Purkinje cell (primary cell): ENCODE measurements around the gene SLC48A1. TPM values are rescaled to one million over a fixed set of nuclear protein-coding genes. Genes with fewer than 3 reads are reported as not detected.

ENCODE experiments used
- polyA plus RNA-seq: library from polyadenylated mRNA; unstranded; fragments of >200 nt; fragmentation: Nextera tagmentation; gene quantifications from 2 replicates; pipeline ENCODE4 v1.2.1, GENCODE V29; 2014

Gene SLC48A1
- polyA plus RNA-seq = 75.7 and 80.1 TPM in 2 replicates

GRCh38 chr12:47773062-47773857, at the start of gene SLC48A1:
Gene SLC48A1, plus strand, starts transcription at chr12:47773238. Its CDS starts 67 bp downstream, at chr12:47773305.

GRCh38 chr12:47725091-47725772, 47.8 kb upstream of the SLC48A1 start, which contains the start of gene ENDOU:
Gene ENDOU, minus strand, starts transcription at chr12:47725490. Its CDS starts 77 bp downstream, at chr12:47725413.

GRCh38 chr12:47758834-47759690, 14.0 kb upstream of the SLC48A1 start, which contains the start of gene RAPGEF3:
Gene RAPGEF3, minus strand, starts transcription at chr12:47758880. Its CDS starts 324 bp downstream, at chr12:47758556.

GRCh38 chr12:47819896-47820630, 47.0 kb downstream of the SLC48A1 start, which contains the start of gene HDAC7:
Gene HDAC7, minus strand, starts transcription at chr12:47819903. Its CDS starts 118 bp downstream, at chr12:47819785.

Other genes with a start within 250 kb of the SLC48A1 start
- gene RPAP3, start 67.2 kb upstream of the SLC48A1 start, polyA plus RNA-seq = 29.8 and 33.5 TPM in 2 replicates
- gene ENDOU, start 47.7 kb upstream of the SLC48A1 start, polyA plus RNA-seq = not detected in 2 replicates
- 0.04 and 1.0 TPM in 2 replicates for gene RAPGEF3, start 14.4 kb upstream of the SLC48A1 start, polyA plus RNA-seq
- 0.22 and 0.26 TPM in 2 replicates for gene HDAC7, start 46.7 kb downstream of the SLC48A1 start, polyA plus RNA-seq
- gene VDR, start 131.8 kb downstream of the SLC48A1 start, polyA plus RNA-seq = not detected in 2 replicates
- 38.4 and 43.6 TPM in 2 replicates for gene TMEM106C, start 190.4 kb downstream of the SLC48A1 start, polyA plus RNA-seq
- not detected in 2 replicates for gene COL2A1, start 231.2 kb downstream of the SLC48A1 start, polyA plus RNA-seq